Neural cell (in vitro differentiated cells): ENCODE results near the gene APCDD1. TPM values are rescaled to one million over a fixed set of nuclear protein-coding genes. Genes with fewer than 3 reads are reported as not detected.

ENCODE experiments used
- H2AFZ ChIP-seq: fragments of 200-600, 300-800 bp; sonication (generic), shearing (Covaris generic); 2 replicates; pipeline ENCODE4 v1.6.0; 2014; ENCODE audit warnings: low read depth, mild to moderate bottlenecking, antibody characterized with exemption, low read length, moderate library complexity
- H3F3A ChIP-seq: fragments of 200-600 bp; shearing (Covaris generic); 2 replicates; pipeline ENCODE4 v1.6.1; 2016; ENCODE audit warnings: mild to moderate bottlenecking, moderate library complexity, mixed read lengths, antibody characterized with exemption, low read length; ENCODE audit not compliant: insufficient read depth, poor library complexity, severe bottlenecking
- H3K27ac ChIP-seq: fragments of 200-600, 300-800 bp; sonication (generic), shearing (Covaris generic); 2 replicates; pipeline ENCODE4 v1.5.1; 2014; ENCODE audit warnings: mild to moderate bottlenecking, low read length, moderate library complexity
- H3K27me3 ChIP-seq: fragments of 300-800, 200-600 bp; sonication (generic), shearing (Covaris generic); 2 replicates; pipeline ENCODE4 v1.6.0; 2014; ENCODE audit warnings: mild to moderate bottlenecking, low read depth, low read length, moderate library complexity; ENCODE audit not compliant: insufficient read depth
- H3K36me3 ChIP-seq: fragments of 300-800, 200-600 bp; sonication (generic), shearing (Covaris generic); 2 replicates; pipeline ENCODE4 v1.5.1; 2014; ENCODE audit warnings: mild to moderate bottlenecking, antibody characterized with exemption, low read length, moderate library complexity; ENCODE audit not compliant: insufficient read depth
- H3K4me2 ChIP-seq: fragments of 300-800, 200-600 bp; sonication (generic), shearing (Covaris generic); 2 replicates; pipeline ENCODE4 v1.6.0; 2014; ENCODE audit warnings: mild to moderate bottlenecking, low read length
- H3K4me3 ChIP-seq: fragments of 300-800, 200-600 bp; sonication (generic), shearing (Covaris generic); 2 replicates; pipeline ENCODE4 v1.5.1; 2014; ENCODE audit warnings: mild to moderate bottlenecking, low read length, moderate library complexity
- H3K79me2 ChIP-seq: fragments of 200-600 bp; shearing (Covaris generic); replicated peaks from 2 replicates; pipeline ENCODE4 v1.6.0; 2014; ENCODE audit warnings: mild to moderate bottlenecking, low read length, moderate library complexity; ENCODE audit not compliant: insufficient read depth
- H3K9ac ChIP-seq: fragments of 300-800, 200-600 bp; sonication (generic), shearing (Covaris generic); 2 replicates; pipeline ENCODE4 v1.6.1; 2016; ENCODE audit warnings: mild to moderate bottlenecking, low read length, mixed read lengths
- H3K9me2 ChIP-seq: fragments of 200-600 bp; shearing (Covaris generic); 2 replicates; pipeline ENCODE4 v1.6.1; 2016; ENCODE audit warnings: mild to moderate bottlenecking, low read length, mixed read lengths; ENCODE audit not compliant: insufficient read depth
- H3K9me3 ChIP-seq: fragments of 200-600, 300-800 bp; sonication (generic), shearing (Covaris generic); 2 replicates; pipeline ENCODE4 v1.6.1; 2016; ENCODE audit warnings: mild to moderate bottlenecking, mixed run types, low read length, moderate library complexity, mixed read lengths
- H4K20me1 ChIP-seq: fragments of 200-600 bp; shearing (Covaris generic); 2 replicates; pipeline ENCODE4 v1.6.1; 2016; ENCODE audit warnings: mild to moderate bottlenecking, mixed run types; ENCODE audit not compliant: insufficient read depth
- CTCF ChIP-seq: fragments of 450-650 bp; IDR thresholded peaks from 2 replicates; pipeline ENCODE4 v1.5.1; 2014; ENCODE audit warnings: antibody characterized with exemption, mild to moderate bottlenecking, moderate library complexity; ENCODE audit not compliant: poor library complexity, severe bottlenecking
- EP300 ChIP-seq: fragments of 450-650 bp; conservative IDR thresholded peaks from 2 replicates; pipeline ENCODE4 v1.6.1; 2014; ENCODE audit warnings: antibody characterized with exemption, mild to moderate bottlenecking, moderate library complexity; ENCODE audit not compliant: poor library complexity, severe bottlenecking
- EZH2 ChIP-seq: fragments of 200-600, 300-800 bp; shearing (Covaris generic), sonication (generic); IDR thresholded peaks from 2 replicates; pipeline ENCODE4 v1.6.1; 2014; ENCODE audit warnings: antibody characterized with exemption, low read length, borderline replicate concordance, mild to moderate bottlenecking; ENCODE audit not compliant: insufficient read depth, poor library complexity, severe bottlenecking
- MXI1 ChIP-seq: fragments of 450-650 bp; conservative IDR thresholded peaks from 2 replicates; pipeline ENCODE4 v1.6.1; 2014; ENCODE audit warnings: antibody characterized with exemption, mild to moderate bottlenecking; ENCODE audit not compliant: poor library complexity, severe bottlenecking
- POLR2AphosphoS5 ChIP-seq: IDR thresholded peaks from 2 replicates; pipeline ENCODE4 v1.6.1; 2012
- RAD21 ChIP-seq: fragments of 450-650 bp; conservative IDR thresholded peaks from 2 replicates; pipeline ENCODE4 v1.6.1; 2014; ENCODE audit warnings: antibody characterized with exemption, mild to moderate bottlenecking, moderate library complexity
- REST ChIP-seq: IDR thresholded peaks from 2 replicates; pipeline ENCODE4 v1.6.1; 2012; ENCODE audit warnings: borderline replicate concordance
- SMC3 ChIP-seq: fragments of 450-650 bp; conservative IDR thresholded peaks from 2 replicates; pipeline ENCODE4 v1.6.1; 2014; ENCODE audit warnings: antibody characterized with exemption, mild to moderate bottlenecking, moderate library complexity; ENCODE audit not compliant: poor library complexity
- TAF1 ChIP-seq: IDR thresholded peaks from 2 replicates; pipeline ENCODE4 v1.6.1; 2012; ENCODE audit warnings: low read depth
- polyA plus RNA-seq: library from polyadenylated mRNA; depleted of rRNA; stranded (reverse); fragments of >200 nt; gene quantifications from 2 replicates; pipeline ENCODE4 v1.2.3, GENCODE V29; 2014

Gene APCDD1
- polyA plus RNA-seq, 1 donor from 2014 or later: 0.58 TPM

GRCh38 chr18:10521566-10521965 lies 67.1 kb downstream of the APCDD1 start:
- no peaks in the 10 kb centered on the region for H3K9me2 ChIP-seq
- no peak overlapping the region for H3K9ac ChIP-seq
- peaks cover 3% of the 10 kb centered on the region for H3K79me2 ChIP-seq
- no peaks in the 10 kb centered on the region for H3K9me3 ChIP-seq
- no peaks in the 10 kb centered on the region for H4K20me1 ChIP-seq
- H3K27ac ChIP-seq: no peak overlapping the region
- H3F3A ChIP-seq: no peaks in the 10 kb centered on the region
- H3K4me3 ChIP-seq: no peak overlapping the region
- no peak overlapping the region for H3K4me2 ChIP-seq
- no peaks in the 10 kb centered on the region for H3K27me3 ChIP-seq
- no peaks in the 10 kb centered on the region for H3K36me3 ChIP-seq
- H2AFZ ChIP-seq: no peak overlapping the region
- TF ChIP-seq SMC3: no peak
- no peak for TF ChIP-seq MXI1
- no peak for TF ChIP-seq EZH2
- no peak for TF ChIP-seq CTCF
- TF ChIP-seq RAD21: no peak
- TF ChIP-seq TAF1: no peak
- TF ChIP-seq EP300: no peak

GRCh38 chr18:10522574-10522973 lies 68.1 kb downstream of the APCDD1 start:
- Histone ChIP-seq H4K20me1 (no peaks in the 10 kb centered on the region), H3K27ac (no peak overlapping the region), H3K27me3 (no peaks in the 10 kb centered on the region), H3K9ac (no peak overlapping the region), H3K36me3 (no peaks in the 10 kb centered on the region), H3K4me2 (no peak overlapping the region), H3F3A (no peaks in the 10 kb centered on the region), H3K4me3 (no peak overlapping the region), H3K79me2 (peaks cover 12% of the 10 kb centered on the region), H3K9me2 (no peaks in the 10 kb centered on the region), H2AFZ (no peak overlapping the region), H3K9me3 (no peaks in the 10 kb centered on the region)
- TF ChIP-seq POLR2AphosphoS5 (no peak), EZH2 (no peak), REST (no peak), RAD21 (no peak), SMC3 (no peak), TAF1 (no peak), EP300 (no peak), MXI1 (no peak), CTCF (no peak)
